Stimulated activated CD8-positive, alpha-beta memory T cell treated with anti-CD3 and anti-CD28 coated beads, Interleukin-4, amount 100 ng/mL, for 4 hours (primary cell): Measurements from ENCODE around the gene TMEM233.
"Not testable (repeated sequence)": the region's sequence is repeated elsewhere in the genome, so short reads cannot be mapped to it uniquely, and the experiment has no call there.

Experiments used
- DNase-seq, 2 donors: peaks; one replicate each; pipeline ENCODE4 v3.0.0-alpha.2; 2020; ENCODE audit warnings: low read depth in 2 of 2, low spot score in 1 of 2

TMEM233 gene

GRCh38 chr12:119603767-119604166, 10.2 kb downstream of the TMEM233 start:
- DNase-seq: no peak

GRCh38 chr12:119609358-119609757, 15.8 kb downstream of the TMEM233 start:
- no peak for DNase-seq

- no peak for DNase-seq
Measured at GRCh38 chr12:119613319-119613936, 19.9 kb downstream of the TMEM233 start.

GRCh38 chr12:119614705-119615104, 21.1 kb downstream of the TMEM233 start:
- DNase-seq: no peak

GRCh38 chr12:119615518-119616475, 22.2 kb downstream of the TMEM233 start:
- no peak for DNase-seq

- DNase-seq: not testable (repeated sequence)
Measured at GRCh38 chr12:119618328-119618896, 24.8 kb downstream of the TMEM233 start.

- no peak for DNase-seq
Measured at GRCh38 chr12:119620490-119620889, 26.9 kb downstream of the TMEM233 start.

- DNase-seq: no peak
Measured at GRCh38 chr12:119621878-119622277, 28.3 kb downstream of the TMEM233 start.

GRCh38 chr12:119624966-119625365, 31.4 kb downstream of the TMEM233 start:
- DNase-seq: no peak

GRCh38 chr12:119627019-119627643, 33.6 kb downstream of the TMEM233 start:
- DNase-seq: no peak

- no peak for DNase-seq
Measured at GRCh38 chr12:119627686-119628085, 34.1 kb downstream of the TMEM233 start.

- no peak for DNase-seq
Measured at GRCh38 chr12:119630223-119630780, 36.7 kb downstream of the TMEM233 start.

GRCh38 chr12:119630962-119631550, 37.5 kb downstream of the TMEM233 start:
- DNase-seq: no peak

- DNase-seq: no peak
Measured at GRCh38 chr12:119631930-119632678, 38.5 kb downstream of the TMEM233 start.

GRCh38 chr12:119634743-119635142, 41.2 kb downstream of the TMEM233 start:
- no peak for DNase-seq

GRCh38 chr12:119642986-119643385, 49.4 kb downstream of the TMEM233 start:
- DNase-seq: no peak

GRCh38 chr12:119644930-119645329, 51.4 kb downstream of the TMEM233 start:
- DNase-seq: no peak

GRCh38 chr12:119645535-119646059, 52.0 kb downstream of the TMEM233 start:
- DNase-seq: no peak

GRCh38 chr12:119649202-119649808, 55.7 kb downstream of the TMEM233 start:
- DNase-seq: no peak
